ENCODE measurements around the gene SHROOM2.

Gene SHROOM2

GRCh38 chrX:9825966-9826365, 39.7 kb downstream of the SHROOM2 start:
- H3K36me3 ChIP-seq (replicated peaks; ENCODE audit: insufficient read depth, low read length): no peaks in the 10 kb centered on the region
- TF ChIP-seq EZH2 (optimal IDR thresholded peaks at IDR 0.05; ENCODE audit: low read depth, low read length) (no peak), EZH2phosphoT487 (IDR thresholded peaks at IDR 0.05; ENCODE audit: low read length) (no peak), CTCF (IDR thresholded peaks at IDR 0.05; ENCODE audit: low read length) (no peak)
- H3K4me1 ChIP-seq (ENCODE audit: low read length): peaks cover 10% of the 10 kb centered on the region
- no peak overlapping the region for H3K4me2 ChIP-seq (ENCODE audit: low read depth, low read length)
- no peaks in the 10 kb centered on the region for H3K27me3 ChIP-seq (replicated peaks; ENCODE audit: insufficient read depth, low read length)
- H3F3A ChIP-seq (ENCODE audit: insufficient read depth, low read length): peaks cover 6% of the 10 kb centered on the region
- no peak overlapping the region for H3K4me3 ChIP-seq (ENCODE audit: low read length)
- DNase-seq: no peak
- H4K20me1 ChIP-seq (ENCODE audit: insufficient read depth, low read length): no peaks in the 10 kb centered on the region
- no peak overlapping the region for H3K9ac ChIP-seq (ENCODE audit: low read length)
- H3K9me2 ChIP-seq (replicated peaks; ENCODE audit: insufficient read depth, low read length): no peaks in the 10 kb centered on the region
- no peak overlapping the region for H2AFZ ChIP-seq (ENCODE audit: low read length)
- H3K27ac ChIP-seq (ENCODE audit: low read length): no peak overlapping the region
- H3K9me3 ChIP-seq (replicated peaks; ENCODE audit: insufficient read depth, low read length): no peaks in the 10 kb centered on the region
- H3K79me2 ChIP-seq (ENCODE audit: low read length): no peaks in the 10 kb centered on the region

- no peak overlapping the region for H3K9ac ChIP-seq (ENCODE audit: low read length)
- peaks cover 22% of the 10 kb centered on the region for H3K4me1 ChIP-seq (ENCODE audit: low read length)
- H4K20me1 ChIP-seq (ENCODE audit: insufficient read depth, low read length): no peaks in the 10 kb centered on the region
- no peaks in the 10 kb centered on the region for H3K36me3 ChIP-seq (replicated peaks; ENCODE audit: insufficient read depth, low read length)
- no peak overlapping the region for H3K4me3 ChIP-seq (ENCODE audit: low read length)
- DNase-seq: peak; percentile 83
- H3K27ac ChIP-seq (ENCODE audit: low read length): peak overlapping the region; percentile 58; the same call in 1 of the 2 replicates
- no peaks in the 10 kb centered on the region for H3K27me3 ChIP-seq (replicated peaks; ENCODE audit: insufficient read depth, low read length)
- H3F3A ChIP-seq (ENCODE audit: insufficient read depth, low read length): peaks cover 8% of the 10 kb centered on the region
- no peak for TF ChIP-seq EZH2phosphoT487 (IDR thresholded peaks at IDR 0.05; ENCODE audit: low read length)
- TF ChIP-seq EZH2 (optimal IDR thresholded peaks at IDR 0.05; ENCODE audit: low read depth, low read length): no peak
- TF ChIP-seq CTCF (IDR thresholded peaks at IDR 0.05; ENCODE audit: low read length): no peak
- H3K9me3 ChIP-seq (replicated peaks; ENCODE audit: insufficient read depth, low read length): no peaks in the 10 kb centered on the region
- H3K4me2 ChIP-seq (ENCODE audit: low read depth, low read length): peak overlapping the region; percentile 62
- no peaks in the 10 kb centered on the region for H3K9me2 ChIP-seq (replicated peaks; ENCODE audit: insufficient read depth, low read length)
- H2AFZ ChIP-seq (ENCODE audit: low read length): no peak overlapping the region
- no peaks in the 10 kb centered on the region for H3K79me2 ChIP-seq (ENCODE audit: low read length)
Measured at GRCh38 chrX:9829308-9830267, 43.4 kb downstream of the SHROOM2 start.

- TF ChIP-seq CTCF (IDR thresholded peaks at IDR 0.05; ENCODE audit: low read length) (no peak), EZH2 (optimal IDR thresholded peaks at IDR 0.05; ENCODE audit: low read depth, low read length) (no peak), EZH2phosphoT487 (IDR thresholded peaks at IDR 0.05; ENCODE audit: low read length) (no peak)
- Histone ChIP-seq H3K36me3 (replicated peaks; ENCODE audit: insufficient read depth, low read length) (no peaks in the 10 kb centered on the region), H2AFZ (ENCODE audit: low read length) (no peak overlapping the region), H3K9ac (ENCODE audit: low read length) (no peak overlapping the region), H3K4me1 (ENCODE audit: low read length) (peaks cover 22% of the 10 kb centered on the region), H3K79me2 (ENCODE audit: low read length) (no peaks in the 10 kb centered on the region), H3K27me3 (replicated peaks; ENCODE audit: insufficient read depth, low read length) (no peaks in the 10 kb centered on the region), H3K27ac (ENCODE audit: low read length) (no peak overlapping the region), H3K9me3 (replicated peaks; ENCODE audit: insufficient read depth, low read length) (no peaks in the 10 kb centered on the region), H4K20me1 (ENCODE audit: insufficient read depth, low read length) (no peaks in the 10 kb centered on the region), H3F3A (ENCODE audit: insufficient read depth, low read length) (peaks cover 8% of the 10 kb centered on the region), H3K4me2 (ENCODE audit: low read depth, low read length) (peak overlapping the region; percentile 29; the same call in 1 of the 2 replicates), H3K4me3 (ENCODE audit: low read length) (no peak overlapping the region), H3K9me2 (replicated peaks; ENCODE audit: insufficient read depth, low read length) (no peaks in the 10 kb centered on the region)
- peak; percentile 8 for DNase-seq
Measured at GRCh38 chrX:9832811-9833210, 46.6 kb downstream of the SHROOM2 start.
